OCI-LY7 (cell line): ENCODE results near the gene ODF2L.

Experiments used
- EZH2phosphoT487 ChIP-seq: fragments of 200-600 bp; sonication (generic); IDR thresholded peaks from 2 replicates; pipeline ENCODE4 v1.6.1; 2018; ENCODE audit warnings: low read depth, borderline replicate concordance, mild to moderate bottlenecking, mixed run types, antibody characterized with exemption, low read length, moderate library complexity, mixed read lengths
- TF ChIP-seq, protein P1 (sequence below): fragments of 200-600 bp; sonication (generic); conservative IDR thresholded peaks from 2 replicates; pipeline ENCODE4 v1.5.1; 2014; ENCODE audit warnings: mild to moderate bottlenecking, antibody characterized with exemption, low read length, moderate library complexity, mixed read lengths

DNA sequence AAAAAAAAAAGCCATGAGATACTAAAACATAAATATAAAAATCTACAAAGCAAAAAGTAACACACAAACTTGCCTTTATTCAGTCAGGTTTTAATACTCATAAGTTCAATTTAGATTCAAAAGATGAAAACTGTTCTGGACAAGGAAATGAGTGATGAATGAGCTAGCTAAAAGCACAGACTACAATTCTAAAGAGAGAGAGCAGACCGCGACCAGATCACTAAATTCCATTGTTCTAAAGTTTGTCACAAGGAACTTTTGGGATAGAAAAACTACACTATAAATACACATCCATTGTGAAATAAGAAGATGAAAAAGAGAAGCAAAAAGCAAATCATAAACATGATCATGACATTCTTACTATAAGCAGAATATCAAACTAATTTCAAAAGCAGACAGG, 1.7 kb downstream of the ODF2L start:
- TF ChIP-seq, protein P1, sequence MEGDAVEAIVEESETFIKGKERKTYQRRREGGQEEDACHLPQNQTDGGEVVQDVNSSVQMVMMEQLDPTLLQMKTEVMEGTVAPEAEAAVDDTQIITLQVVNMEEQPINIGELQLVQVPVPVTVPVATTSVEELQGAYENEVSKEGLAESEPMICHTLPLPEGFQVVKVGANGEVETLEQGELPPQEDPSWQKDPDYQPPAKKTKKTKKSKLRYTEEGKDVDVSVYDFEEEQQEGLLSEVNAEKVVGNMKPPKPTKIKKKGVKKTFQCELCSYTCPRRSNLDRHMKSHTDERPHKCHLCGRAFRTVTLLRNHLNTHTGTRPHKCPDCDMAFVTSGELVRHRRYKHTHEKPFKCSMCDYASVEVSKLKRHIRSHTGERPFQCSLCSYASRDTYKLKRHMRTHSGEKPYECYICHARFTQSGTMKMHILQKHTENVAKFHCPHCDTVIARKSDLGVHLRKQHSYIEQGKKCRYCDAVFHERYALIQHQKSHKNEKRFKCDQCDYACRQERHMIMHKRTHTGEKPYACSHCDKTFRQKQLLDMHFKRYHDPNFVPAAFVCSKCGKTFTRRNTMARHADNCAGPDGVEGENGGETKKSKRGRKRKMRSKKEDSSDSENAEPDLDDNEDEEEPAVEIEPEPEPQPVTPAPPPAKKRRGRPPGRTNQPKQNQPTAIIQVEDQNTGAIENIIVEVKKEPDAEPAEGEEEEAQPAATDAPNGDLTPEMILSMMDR, result no peak
- no peak for TF ChIP-seq EZH2phosphoT487
